ENCODE results near the gene DNAJC5G. TPM values are rescaled to one million over a fixed set of nuclear protein-coding genes. Genes with fewer than 3 reads are reported as not detected.
A peak's percentile ranks its signal among the peaks of the same experiment; 100 is the strongest.
"Not testable (repeated sequence)": the region's sequence is repeated elsewhere in the genome, so short reads cannot be mapped to it uniquely, and the experiment has no call there.

DNAJC5G gene
- total and polyA plus RNA-seq, 2 experiments from 2014 or later = 4.4 to 14.1 TPM

DNA sequence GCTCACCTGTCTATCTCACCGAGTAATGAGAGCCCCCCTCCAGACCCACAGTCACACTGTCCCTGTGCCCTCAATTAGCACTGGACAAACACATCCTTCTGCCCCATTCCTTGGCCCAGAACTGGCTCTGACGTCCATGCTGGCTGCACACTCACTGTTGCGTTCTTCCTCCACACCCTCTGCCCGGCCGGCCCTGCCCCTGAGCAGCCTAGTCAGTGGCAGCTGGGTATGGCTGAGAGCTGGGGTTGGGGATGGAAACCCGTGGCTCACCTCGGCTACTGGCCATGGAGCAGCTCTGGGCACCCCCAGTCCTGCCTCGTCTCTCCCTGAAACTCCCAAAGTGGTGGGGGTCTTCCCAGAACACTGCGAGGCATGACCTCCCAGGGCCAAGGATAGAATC, 39.5 kb downstream of the DNAJC5G start:
- H3K4me1 ChIP-seq (ENCODE audit: low read depth) = no peaks in the 10 kb centered on the region
- no peaks in the 10 kb centered on the region for H3K36me3 ChIP-seq
- H3K27me3 ChIP-seq = no peaks in the 10 kb centered on the region
- H3K9me3 ChIP-seq (ENCODE audit: low read depth) = no peaks in the 10 kb centered on the region
- DNase-seq (ENCODE audit: low read depth in 1 of 2, low spot score in 1 of 2) = no peak
- TF ChIP-seq, protein P1, sequence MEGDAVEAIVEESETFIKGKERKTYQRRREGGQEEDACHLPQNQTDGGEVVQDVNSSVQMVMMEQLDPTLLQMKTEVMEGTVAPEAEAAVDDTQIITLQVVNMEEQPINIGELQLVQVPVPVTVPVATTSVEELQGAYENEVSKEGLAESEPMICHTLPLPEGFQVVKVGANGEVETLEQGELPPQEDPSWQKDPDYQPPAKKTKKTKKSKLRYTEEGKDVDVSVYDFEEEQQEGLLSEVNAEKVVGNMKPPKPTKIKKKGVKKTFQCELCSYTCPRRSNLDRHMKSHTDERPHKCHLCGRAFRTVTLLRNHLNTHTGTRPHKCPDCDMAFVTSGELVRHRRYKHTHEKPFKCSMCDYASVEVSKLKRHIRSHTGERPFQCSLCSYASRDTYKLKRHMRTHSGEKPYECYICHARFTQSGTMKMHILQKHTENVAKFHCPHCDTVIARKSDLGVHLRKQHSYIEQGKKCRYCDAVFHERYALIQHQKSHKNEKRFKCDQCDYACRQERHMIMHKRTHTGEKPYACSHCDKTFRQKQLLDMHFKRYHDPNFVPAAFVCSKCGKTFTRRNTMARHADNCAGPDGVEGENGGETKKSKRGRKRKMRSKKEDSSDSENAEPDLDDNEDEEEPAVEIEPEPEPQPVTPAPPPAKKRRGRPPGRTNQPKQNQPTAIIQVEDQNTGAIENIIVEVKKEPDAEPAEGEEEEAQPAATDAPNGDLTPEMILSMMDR (IDR thresholded peaks at IDR 0.05; ENCODE audit: low read depth, low read length) = no peak
- no peak overlapping the region for H3K4me3 ChIP-seq
- no peak overlapping the region for H3K27ac ChIP-seq

DNA sequence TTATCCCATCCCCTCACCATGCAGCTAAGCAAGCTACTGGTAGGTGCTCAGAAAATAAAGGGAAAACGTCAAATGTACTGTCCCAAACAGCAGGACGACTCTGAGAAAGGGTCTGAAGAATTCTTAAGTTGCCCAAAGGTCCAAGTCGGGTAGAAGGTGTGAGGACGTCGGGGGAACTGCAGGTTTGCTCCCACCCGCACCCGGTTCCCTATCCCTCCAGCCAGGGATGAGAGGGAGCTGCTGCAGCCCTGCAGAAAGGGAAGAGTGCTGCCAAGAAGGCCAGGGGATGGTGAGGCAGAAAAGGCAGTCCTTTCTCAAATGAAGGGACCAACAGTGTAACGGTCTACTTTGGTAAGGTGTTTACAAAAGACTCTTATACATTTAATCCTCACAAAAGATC, 39.9 kb downstream of the DNAJC5G start:
- TF ChIP-seq, protein P1 (IDR thresholded peaks at IDR 0.05; ENCODE audit: low read depth, low read length) = no peak
- H3K9me3 ChIP-seq (ENCODE audit: low read depth) = no peaks in the 10 kb centered on the region
- H3K4me1 ChIP-seq (ENCODE audit: low read depth) = no peaks in the 10 kb centered on the region
- H3K36me3 ChIP-seq = no peaks in the 10 kb centered on the region
- DNase-seq (ENCODE audit: low read depth in 1 of 2, low spot score in 1 of 2) = no peak
- no peak overlapping the region for H3K4me3 ChIP-seq
- H3K27ac ChIP-seq = no peak overlapping the region
- H3K27me3 ChIP-seq = no peaks in the 10 kb centered on the region

DNA sequence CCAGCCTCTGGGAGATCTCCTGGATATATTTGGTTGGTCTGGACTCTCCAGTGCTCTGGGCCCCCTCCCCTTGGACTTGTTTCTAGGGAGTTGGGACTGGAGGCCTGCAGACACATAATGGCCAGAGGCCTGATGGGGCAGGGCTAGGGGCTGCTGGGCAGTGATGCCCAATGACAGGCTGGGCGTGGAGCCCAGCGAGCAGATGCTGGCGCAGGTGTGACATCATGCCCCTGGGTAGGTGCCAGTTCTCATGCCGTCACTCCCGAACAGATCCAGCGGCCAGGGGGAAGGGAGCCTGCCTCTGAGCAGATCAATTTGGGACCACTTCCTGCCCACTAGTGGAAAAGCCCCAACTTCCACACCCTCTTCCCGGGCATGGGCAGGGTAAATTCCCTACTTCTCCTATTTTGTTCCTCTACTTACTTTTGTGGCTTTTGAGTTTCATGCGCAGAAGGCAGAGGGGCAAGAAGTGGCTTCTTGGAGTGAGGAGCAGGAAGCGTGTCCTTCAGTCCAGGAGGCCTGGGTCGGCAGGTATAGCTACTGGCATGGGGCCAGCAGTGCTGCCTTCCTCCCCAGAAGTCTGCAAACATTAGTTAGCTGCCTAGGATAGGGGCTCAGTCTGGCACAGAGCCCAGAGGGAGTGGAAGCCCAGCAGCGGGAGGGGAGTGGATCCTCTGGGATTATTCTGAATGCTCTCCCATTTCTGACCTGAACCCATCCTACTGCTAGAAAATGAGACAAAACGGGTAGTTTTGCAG, 41.6 kb downstream of the DNAJC5G start:
- no peak overlapping the region for H3K4me3 ChIP-seq
- H3K27ac ChIP-seq = no peak overlapping the region
- no peaks in the 10 kb centered on the region for H3K27me3 ChIP-seq
- no peaks in the 10 kb centered on the region for H3K9me3 ChIP-seq (ENCODE audit: low read depth)
- TF ChIP-seq, protein P1 (IDR thresholded peaks at IDR 0.05; ENCODE audit: low read depth, low read length) = no peak
- peaks cover 2% of the 10 kb centered on the region for H3K4me1 ChIP-seq (ENCODE audit: low read depth)
- DNase-seq (ENCODE audit: low read depth in 1 of 2, low spot score in 1 of 2) = no peak
- no peaks in the 10 kb centered on the region for H3K36me3 ChIP-seq

DNA sequence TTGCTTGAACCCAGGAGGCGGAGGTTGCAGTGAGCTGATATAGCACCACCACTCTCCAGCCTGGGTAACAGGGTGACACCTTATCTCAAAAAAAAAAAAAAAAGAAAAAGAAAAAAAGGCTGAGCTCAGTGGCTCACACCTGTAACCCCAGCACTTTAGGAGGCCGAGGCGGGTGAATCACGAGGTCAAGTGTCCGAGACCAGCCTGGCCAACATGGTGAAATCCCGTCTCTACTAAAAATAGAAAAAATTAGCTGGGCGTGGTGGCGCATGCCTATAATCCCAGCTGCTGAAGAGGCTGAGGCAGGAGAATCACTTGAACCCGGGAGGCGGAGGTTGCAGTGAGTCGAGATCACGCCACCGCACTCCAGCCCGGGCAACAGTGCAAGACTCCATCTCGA, 44.6 kb downstream of the DNAJC5G start:
- not testable (repeated sequence) for H3K4me3 ChIP-seq; DNase-seq (ENCODE audit: low read depth in 1 of 2, low spot score in 1 of 2); H3K27me3 ChIP-seq; H3K36me3 ChIP-seq; H3K9me3 ChIP-seq (ENCODE audit: low read depth); H3K4me1 ChIP-seq (ENCODE audit: low read depth); H3K27ac ChIP-seq

GRCh38 chr2:27320958-27321543, 45.8 kb downstream of the DNAJC5G start:
- peaks cover 8% of the 10 kb centered on the region for H3K4me1 ChIP-seq (ENCODE audit: low read depth)
- no peaks in the 10 kb centered on the region for H3K9me3 ChIP-seq (ENCODE audit: low read depth)
- DNase-seq (ENCODE audit: low read depth in 1 of 2, low spot score in 1 of 2) = peak in 1 of 2 donors; percentile 97
- TF ChIP-seq, protein P1 (IDR thresholded peaks at IDR 0.05; ENCODE audit: low read depth, low read length) = peak; percentile 69
- H3K27ac ChIP-seq = no peak overlapping the region
- no peaks in the 10 kb centered on the region for H3K27me3 ChIP-seq
- H3K4me3 ChIP-seq = no peak overlapping the region
- H3K36me3 ChIP-seq = no peaks in the 10 kb centered on the region

GRCh38 chr2:27322301-27322765, 47.1 kb downstream of the DNAJC5G start:
- H3K27me3 ChIP-seq = no peaks in the 10 kb centered on the region
- peak overlapping the region; percentile 77 for H3K4me3 ChIP-seq
- DNase-seq (ENCODE audit: low read depth in 1 of 2, low spot score in 1 of 2) = no peak
- H3K27ac ChIP-seq = peak overlapping the region; percentile 99
- peaks cover 8% of the 10 kb centered on the region for H3K4me1 ChIP-seq (ENCODE audit: low read depth)
- H3K9me3 ChIP-seq (ENCODE audit: low read depth) = no peaks in the 10 kb centered on the region
- H3K36me3 ChIP-seq = peaks cover 7% of the 10 kb centered on the region
- TF ChIP-seq, protein P1 (IDR thresholded peaks at IDR 0.05; ENCODE audit: low read depth, low read length) = no peak
